ENCODE results near the gene TSGA10IP.

GRCh38 chr11:65947603-65948125 is 2.4 kb downstream of the TSGA10IP start:
- TF ChIP-seq CTCF (IDR thresholded peaks at IDR 0.05) (no peak), ZFX (IDR thresholded peaks at IDR 0.05; ENCODE audit: borderline replicate concordance) (no peak)

All from 22Rv1 (cell line).